ENCODE results near the gene PTEN.

The PTEN gene

DNA sequence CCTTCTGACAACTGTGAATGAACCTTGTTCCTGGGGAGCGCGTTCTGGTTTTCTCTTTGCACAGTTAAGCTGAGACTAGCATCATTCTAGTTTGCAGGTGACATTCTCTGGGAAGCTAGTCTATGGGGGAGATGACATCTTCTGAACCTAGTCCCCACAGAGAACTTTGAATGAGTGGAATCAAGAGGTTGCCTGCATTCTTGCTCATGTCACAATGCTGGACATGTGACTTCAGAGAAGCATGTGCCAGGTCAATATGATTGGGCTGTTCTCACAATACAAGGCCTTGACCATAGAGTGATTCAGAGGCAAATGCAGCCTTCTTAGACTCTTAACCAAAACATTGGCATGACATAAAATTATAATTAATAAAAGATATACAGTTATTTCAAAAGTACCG, 22.2 kb upstream of the PTEN start:
- no peaks in the 10 kb centered on the region for H3K36me3 ChIP-seq (ENCODE audit: insufficient read depth, low read length)
- no peaks in the 10 kb centered on the region for H4K20me1 ChIP-seq (ENCODE audit: insufficient read depth, low read length, poor library complexity, severe bottlenecking)
- no peak overlapping the region for H3K9ac ChIP-seq (ENCODE audit: low read depth, low read length, poor library complexity, severe bottlenecking)
- no peaks in the 10 kb centered on the region for H3F3A ChIP-seq (ENCODE audit: low read depth)
- H3K4me1 ChIP-seq (ENCODE audit: insufficient read depth, low read length, poor library complexity, severe bottlenecking), result no peaks in the 10 kb centered on the region
- H3K79me2 ChIP-seq (ENCODE audit: insufficient read depth, low read length), result no peaks in the 10 kb centered on the region
- no peak overlapping the region for H2AFZ ChIP-seq (ENCODE audit: low read length)
- no peaks in the 10 kb centered on the region for H3K9me3 ChIP-seq (ENCODE audit: insufficient read depth, low read depth, low read length)
- H3K4me2 ChIP-seq (ENCODE audit: low read depth, low read length, poor library complexity, severe bottlenecking), result no peak overlapping the region
- H3K9me2 ChIP-seq (replicated peaks; ENCODE audit: low read depth, low read length), result no peaks in the 10 kb centered on the region
- H3K27me3 ChIP-seq (ENCODE audit: insufficient read depth, low read length, poor library complexity, severe bottlenecking), result no peaks in the 10 kb centered on the region
- no peak for TF ChIP-seq EZH2phosphoT487 (IDR thresholded peaks at IDR 0.05; ENCODE audit: borderline replicate concordance)
- TF ChIP-seq, protein P1, sequence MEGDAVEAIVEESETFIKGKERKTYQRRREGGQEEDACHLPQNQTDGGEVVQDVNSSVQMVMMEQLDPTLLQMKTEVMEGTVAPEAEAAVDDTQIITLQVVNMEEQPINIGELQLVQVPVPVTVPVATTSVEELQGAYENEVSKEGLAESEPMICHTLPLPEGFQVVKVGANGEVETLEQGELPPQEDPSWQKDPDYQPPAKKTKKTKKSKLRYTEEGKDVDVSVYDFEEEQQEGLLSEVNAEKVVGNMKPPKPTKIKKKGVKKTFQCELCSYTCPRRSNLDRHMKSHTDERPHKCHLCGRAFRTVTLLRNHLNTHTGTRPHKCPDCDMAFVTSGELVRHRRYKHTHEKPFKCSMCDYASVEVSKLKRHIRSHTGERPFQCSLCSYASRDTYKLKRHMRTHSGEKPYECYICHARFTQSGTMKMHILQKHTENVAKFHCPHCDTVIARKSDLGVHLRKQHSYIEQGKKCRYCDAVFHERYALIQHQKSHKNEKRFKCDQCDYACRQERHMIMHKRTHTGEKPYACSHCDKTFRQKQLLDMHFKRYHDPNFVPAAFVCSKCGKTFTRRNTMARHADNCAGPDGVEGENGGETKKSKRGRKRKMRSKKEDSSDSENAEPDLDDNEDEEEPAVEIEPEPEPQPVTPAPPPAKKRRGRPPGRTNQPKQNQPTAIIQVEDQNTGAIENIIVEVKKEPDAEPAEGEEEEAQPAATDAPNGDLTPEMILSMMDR (conservative IDR thresholded peaks at IDR 0.05; ENCODE audit: low read length), result no peak
- no peak overlapping the region for H3K4me3 ChIP-seq (ENCODE audit: low read length, poor library complexity, severe bottlenecking)

DNA sequence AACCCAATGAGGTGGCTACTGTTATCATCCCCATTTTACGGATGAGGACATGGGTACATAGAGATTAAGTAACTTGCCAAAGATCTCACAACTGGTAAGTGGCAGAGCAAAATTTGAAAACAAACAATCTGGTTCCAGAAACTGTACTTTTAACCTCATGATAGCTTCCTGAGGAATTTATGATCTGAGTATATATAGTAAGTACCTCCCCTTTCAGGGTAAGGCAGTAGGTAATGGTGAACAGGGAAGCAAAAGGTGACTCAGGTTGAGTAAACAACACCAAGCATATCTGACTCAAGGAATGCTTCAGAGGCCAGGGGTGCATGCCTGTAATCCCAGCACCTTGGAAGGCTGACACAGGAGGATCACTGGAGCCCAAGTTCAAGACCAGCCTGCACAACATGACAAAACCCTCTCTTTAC, 21.2 kb upstream of the PTEN start:
- Histone ChIP-seq H4K20me1 (ENCODE audit: insufficient read depth, low read length, poor library complexity, severe bottlenecking) (no peaks in the 10 kb centered on the region), H3K4me2 (ENCODE audit: low read depth, low read length, poor library complexity, severe bottlenecking) (no peak overlapping the region)
- no peak for TF ChIP-seq EZH2phosphoT487 (IDR thresholded peaks at IDR 0.05; ENCODE audit: borderline replicate concordance)
- TF ChIP-seq, protein P1 (conservative IDR thresholded peaks at IDR 0.05; ENCODE audit: low read length), result no peak

DNA sequence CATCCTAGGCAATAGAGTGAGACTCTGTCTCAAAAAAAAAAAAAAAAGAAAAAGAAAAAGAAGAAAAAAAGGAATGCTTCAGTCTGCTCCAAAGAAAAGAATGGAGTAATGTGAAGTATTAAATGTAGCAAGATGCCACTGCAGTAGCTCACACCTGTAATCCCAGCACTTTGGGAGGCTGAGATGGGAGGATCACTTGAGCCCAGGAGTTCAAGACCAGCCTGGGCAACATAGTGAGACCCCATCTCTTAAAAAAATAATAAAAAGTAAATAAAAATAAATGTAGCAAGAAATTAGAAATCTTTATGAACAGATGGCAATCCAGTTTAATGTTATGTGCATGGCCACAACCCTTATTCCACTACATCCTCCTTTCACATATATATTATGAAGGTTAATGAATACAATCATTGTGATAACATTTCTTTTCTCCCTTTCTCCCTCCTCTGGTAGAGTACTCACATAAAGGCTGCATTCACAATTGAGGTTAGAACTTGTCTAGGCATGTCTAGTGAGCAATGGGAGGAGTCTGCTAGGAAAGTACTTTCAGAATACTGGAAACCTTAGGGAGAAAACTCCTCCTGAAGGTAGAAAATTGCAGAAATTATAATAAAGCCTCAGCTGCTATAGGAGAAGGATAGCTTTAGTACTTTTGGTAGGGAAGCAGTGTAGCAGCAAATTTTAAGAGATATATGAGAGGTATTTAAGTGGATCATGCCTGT, 20.5 kb upstream of the PTEN start:
- Histone ChIP-seq H2AFZ (ENCODE audit: low read length) (no peak overlapping the region), H3K9me2 (replicated peaks; ENCODE audit: low read depth, low read length) (no peaks in the 10 kb centered on the region), H3F3A (ENCODE audit: low read depth) (no peaks in the 10 kb centered on the region), H3K36me3 (ENCODE audit: insufficient read depth, low read length) (no peaks in the 10 kb centered on the region), H3K79me2 (ENCODE audit: insufficient read depth, low read length) (no peaks in the 10 kb centered on the region), H3K9ac (ENCODE audit: low read depth, low read length, poor library complexity, severe bottlenecking) (no peak overlapping the region), H4K20me1 (ENCODE audit: insufficient read depth, low read length, poor library complexity, severe bottlenecking) (no peaks in the 10 kb centered on the region), H3K4me1 (ENCODE audit: insufficient read depth, low read length, poor library complexity, severe bottlenecking) (no peaks in the 10 kb centered on the region), H3K4me3 (ENCODE audit: low read length, poor library complexity, severe bottlenecking) (no peak overlapping the region), H3K4me2 (ENCODE audit: low read depth, low read length, poor library complexity, severe bottlenecking) (no peak overlapping the region), H3K27me3 (ENCODE audit: insufficient read depth, low read length, poor library complexity, severe bottlenecking) (no peaks in the 10 kb centered on the region), H3K9me3 (ENCODE audit: insufficient read depth, low read depth, low read length) (no peaks in the 10 kb centered on the region)
- no peak for TF ChIP-seq EZH2phosphoT487 (IDR thresholded peaks at IDR 0.05; ENCODE audit: borderline replicate concordance)
- TF ChIP-seq, protein P1 (conservative IDR thresholded peaks at IDR 0.05; ENCODE audit: low read length), result no peak

More for the DNA sequence above, 21.2 kb upstream of the PTEN start:
- Histone ChIP-seq H3K27me3 (ENCODE audit: insufficient read depth, low read length, poor library complexity, severe bottlenecking) (no peaks in the 10 kb centered on the region), H3K9me2 (replicated peaks; ENCODE audit: low read depth, low read length) (no peaks in the 10 kb centered on the region), H3K9me3 (ENCODE audit: insufficient read depth, low read depth, low read length) (no peaks in the 10 kb centered on the region), H3K36me3 (ENCODE audit: insufficient read depth, low read length) (no peaks in the 10 kb centered on the region), H3K9ac (ENCODE audit: low read depth, low read length, poor library complexity, severe bottlenecking) (no peak overlapping the region), H3K4me3 (ENCODE audit: low read length, poor library complexity, severe bottlenecking) (no peak overlapping the region), H3F3A (ENCODE audit: low read depth) (no peaks in the 10 kb centered on the region), H2AFZ (ENCODE audit: low read length) (no peak overlapping the region), H3K79me2 (ENCODE audit: insufficient read depth, low read length) (no peaks in the 10 kb centered on the region), H3K4me1 (ENCODE audit: insufficient read depth, low read length, poor library complexity, severe bottlenecking) (no peaks in the 10 kb centered on the region)
